ENCODE results near the gene SYNE2.
"Not testable (repeated sequence)": the region's sequence is repeated elsewhere in the genome, so short reads cannot be mapped to it uniquely, and the experiment has no call there.

The SYNE2 gene

GRCh38 chr14:64118403-64118742 lies 265.6 kb downstream of the SYNE2 start:
- DNase-seq (ENCODE audit: low read depth, low spot score) = not testable (repeated sequence)

GRCh38 chr14:64118892-64119291 lies 266.1 kb downstream of the SYNE2 start:
- no peak for DNase-seq (ENCODE audit: low read depth, low spot score)

- DNase-seq (ENCODE audit: low read depth, low spot score) = no peak
These were observed 266.7 kb downstream of the SYNE2 start for GRCh38 chr14:64119500-64119899.

- DNase-seq (ENCODE audit: low read depth, low spot score) = no peak
These were observed 267.2 kb downstream of the SYNE2 start for GRCh38 chr14:64119980-64120379.

GRCh38 chr14:64123241-64123822 lies 270.5 kb downstream of the SYNE2 start:
- no peak for DNase-seq (ENCODE audit: low read depth, low spot score)

GRCh38 chr14:64125270-64125669 lies 272.5 kb downstream of the SYNE2 start:
- DNase-seq (ENCODE audit: low read depth, low spot score) = no peak

- no peak for DNase-seq (ENCODE audit: low read depth, low spot score)
These were observed 273.7 kb downstream of the SYNE2 start for GRCh38 chr14:64126548-64126947.

- DNase-seq (ENCODE audit: low read depth, low spot score) = no peak
These were observed 285.0 kb downstream of the SYNE2 start for GRCh38 chr14:64137657-64138290.

- DNase-seq (ENCODE audit: low read depth, low spot score) = no peak
These were observed 294.5 kb downstream of the SYNE2 start for GRCh38 chr14:64147126-64147790.

GRCh38 chr14:64149921-64150320 lies 297.1 kb downstream of the SYNE2 start:
- DNase-seq (ENCODE audit: low read depth, low spot score) = no peak

GRCh38 chr14:64158608-64159007 lies 305.8 kb downstream of the SYNE2 start:
- DNase-seq (ENCODE audit: low read depth, low spot score) = no peak

GRCh38 chr14:64159588-64159987 lies 306.8 kb downstream of the SYNE2 start:
- DNase-seq (ENCODE audit: low read depth, low spot score) = no peak

GRCh38 chr14:64170181-64170580 lies 317.4 kb downstream of the SYNE2 start:
- no peak for DNase-seq (ENCODE audit: low read depth, low spot score)

GRCh38 chr14:64174922-64175782 lies 322.3 kb downstream of the SYNE2 start:
- no peak for DNase-seq (ENCODE audit: low read depth, low spot score)

GRCh38 chr14:64176330-64176729 lies 323.5 kb downstream of the SYNE2 start:
- no peak for DNase-seq (ENCODE audit: low read depth, low spot score)

- no peak for DNase-seq (ENCODE audit: low read depth, low spot score)
These were observed 326.0 kb downstream of the SYNE2 start for GRCh38 chr14:64178814-64179213.

GRCh38 chr14:64182908-64183307 lies 330.1 kb downstream of the SYNE2 start:
- DNase-seq (ENCODE audit: low read depth, low spot score) = not testable (repeated sequence)

- DNase-seq (ENCODE audit: low read depth, low spot score) = no peak
These were observed 331.4 kb downstream of the SYNE2 start for GRCh38 chr14:64184103-64184729.

GRCh38 chr14:64185184-64185583 lies 332.4 kb downstream of the SYNE2 start:
- DNase-seq (ENCODE audit: low read depth, low spot score) = no peak

GRCh38 chr14:64186231-64187129 lies 333.7 kb downstream of the SYNE2 start:
- DNase-seq (ENCODE audit: low read depth, low spot score) = peak; percentile 33

- DNase-seq (ENCODE audit: low read depth, low spot score) = no peak
These were observed 334.5 kb downstream of the SYNE2 start for GRCh38 chr14:64187331-64187730.

All from iPS DF 19.7 (cell line).